Psoas muscle (tissue), 8 donors: ENCODE data around the gene ZMYM1. TPM values are rescaled to one million over a fixed set of nuclear protein-coding genes. Genes with fewer than 3 reads are reported as not detected.
"Not testable (repeated sequence)": the region's sequence is repeated elsewhere in the genome, so short reads cannot be mapped to it uniquely, and the experiment has no call there.

Source experiments
- ATAC-seq, 4 donors: fragments of 200-7000 bp; cut with Tn5 transposase; one replicate each; pipeline ENCODE4 v1.9.1; 2020; ENCODE audit warnings: moderate library complexity in 3 of 4, mild to moderate bottlenecking in 2 of 4
- DNase-seq, 2 donors: peaks; one replicate each; pipeline ENCODE4 v3.0.0-alpha.2; 2020
- H3K27ac ChIP-seq: fragments of 200-600 bp; one replicate; pipeline ENCODE4 v1.8.0; 2022
- H3K27me3 ChIP-seq, 3 donors: fragments of 200-600 bp in 1 of 3; one replicate each; pipeline versions ENCODE4 v1.6.1 to v1.8.0; 2013 to 2022; ENCODE audit warnings: low read length in 2 of 3, mild to moderate bottlenecking in 2 of 3, moderate library complexity in 1 of 3; ENCODE audit not compliant: insufficient read depth in 3 of 3
- H3K36me3 ChIP-seq, 2 donors: fragments of 200-600 bp in 1 of 2; one replicate each; pipeline versions ENCODE4 v1.6.1 to v1.8.0; 2013 to 2022; ENCODE audit warnings: low read depth in 1 of 2, mild to moderate bottlenecking in 1 of 2, moderate library complexity in 1 of 2; ENCODE audit not compliant: insufficient read depth in 1 of 2
- H3K4me1 ChIP-seq: fragments of 200-600 bp; one replicate; pipeline ENCODE4 v1.8.0; 2022
- H3K4me3 ChIP-seq: fragments of 200-600 bp; one replicate; pipeline ENCODE4 v1.8.0; 2022; ENCODE audit warnings: mild to moderate bottlenecking
- H3K9me3 ChIP-seq: fragments of 200-600 bp; one replicate; pipeline ENCODE4 v1.8.0; 2022
- CTCF ChIP-seq: fragments of 200-600 bp; IDR thresholded peaks from one replicate; pipeline ENCODE4 v1.8.0; 2022; ENCODE audit warnings: antibody characterized with exemption
- WGBS, 3 donors: extraction: QIAGEN DNeasy Blood & Tissue Kit; methylation state at CpG; one replicate each; pipeline versions ENCODE4 v1.1.6 to v1.1.7; 2013; 5-methylcytosine and 5-hydroxymethylcytosine counted together
- intact Hi-C, 2 donors: fragments of 100-400 bp; cut with DNase I; formaldehyde crosslinking; loops; one replicate each; pipeline versions ENCODE4 v1.11.0 to v1.14.2; 2022
- polyA plus RNA-seq, 3 donors: library from polyadenylated mRNA; stranded (reverse); fragments of 200-250 nt; gene quantifications; one replicate each; pipeline ENCODE4 v1.2.3, GENCODE V29; 2013
- total RNA-seq, 4 donors: library from RNA; stranded (reverse); fragmentation: NEBNext Ultra II Directional in 2 of 4; extraction: Animal tissue kit (Norgen Biotek cat#: 25700) in 2 of 4; gene quantifications; one replicate each; pipeline versions ENCODE4 v1.2.1 to v1.2.4, GENCODE V29; 2021 to 2023
- donor health status: healthy with polysubstance abuse.
- donor health status: DM: no; HTN: no; CAD: no; lungs with moderate emphysema.
- donor health status: Bipolar disorder and iron deficiency.
- donor health status: healthy.
- donor health status: DM: yes; HTN: yes; CAD: no.
- donor health status: DM: no; HTN: no; CAD: no.
- donor health status: DM: no; HTN: no; CAD: no.
- donor health status: DM: yes; HTN: yes; CAD: no.

Gene ZMYM1
- total and polyA plus RNA-seq, 7 donors = 0.90 to 5.2 (median 3.1) TPM

GRCh38 chr1:35053433-35053832, 25.8 kb upstream of the ZMYM1 start:
- Histone ChIP-seq H3K4me1 (no peaks in the 10 kb centered on the region), H3K4me3 (no peak overlapping the region), H3K9me3 (no peaks in the 10 kb centered on the region), H3K27ac (no peak overlapping the region), H3K27me3 (no peaks in the 10 kb centered on the region), H3K36me3 (no peaks in the 10 kb centered on the region)
- intact Hi-C loops = no loop called here
- WGBS, 3 donors = 87 to 91% (median 90%) methylated on average over 3 of the region's 3 CpGs
- ATAC-seq (no peak), DNase-seq (no peak)
- no peak for TF ChIP-seq CTCF

GRCh38 chr1:35054282-35054681, 24.9 kb upstream of the ZMYM1 start:
- H3K27me3 ChIP-seq, H3K27ac ChIP-seq, ATAC-seq, DNase-seq, H3K4me3 ChIP-seq, H3K9me3 ChIP-seq, intact Hi-C loops, H3K36me3 ChIP-seq, H3K4me1 ChIP-seq: not testable (repeated sequence)
- WGBS, 3 donors = 68 to 80% (median 72%) methylated on average over 3 of the region's 3 CpGs

- H3K27me3 ChIP-seq, intact Hi-C loops, H3K4me1 ChIP-seq, H3K36me3 ChIP-seq, DNase-seq, H3K9me3 ChIP-seq, H3K27ac ChIP-seq, ATAC-seq, H3K4me3 ChIP-seq: not testable (repeated sequence)
- 93 to 94% (median 94%) methylated on average over 7 of the region's 7 CpGs for WGBS, 3 donors
These were observed 20.9 kb upstream of the ZMYM1 start for GRCh38 chr1:35058321-35058720.

- H3K9me3 ChIP-seq = no peaks in the 10 kb centered on the region
- 64 to 89% (median 69%) methylated on average over 2 of the region's 2 CpGs for WGBS, 3 donors
- no peaks in the 10 kb centered on the region for H3K36me3 ChIP-seq
- H3K27me3 ChIP-seq = no peaks in the 10 kb centered on the region
- intact Hi-C loops = no loop called here
- DNase-seq (no peak), ATAC-seq (no peak)
- no peak overlapping the region for H3K27ac ChIP-seq
- TF ChIP-seq CTCF = no peak
- H3K4me1 ChIP-seq = no peaks in the 10 kb centered on the region
- H3K4me3 ChIP-seq = no peak overlapping the region
These were observed 20.2 kb upstream of the ZMYM1 start for GRCh38 chr1:35058988-35059387.

GRCh38 chr1:35062518-35063196, 16.5 kb upstream of the ZMYM1 start:
- DNase-seq (no peak), ATAC-seq (no peak)
- TF ChIP-seq CTCF = no peak
- Histone ChIP-seq H3K4me1 (no peaks in the 10 kb centered on the region), H3K9me3 (no peaks in the 10 kb centered on the region), H3K4me3 (no peak overlapping the region), H3K27me3 (no peaks in the 10 kb centered on the region), H3K36me3 (no peaks in the 10 kb centered on the region), H3K27ac (no peak overlapping the region)
- WGBS, 3 donors = 53 to 59% (median 58%) methylated on average over 4 of the region's 4 CpGs
- intact Hi-C loops = no loop called here

- intact Hi-C loops = no loop called here
- Histone ChIP-seq H3K36me3 (no peaks in the 10 kb centered on the region), H3K4me1 (no peaks in the 10 kb centered on the region), H3K9me3 (no peaks in the 10 kb centered on the region), H3K4me3 (no peak overlapping the region), H3K27me3 (no peaks in the 10 kb centered on the region), H3K27ac (no peak overlapping the region)
- DNase-seq (no peak), ATAC-seq (no peak)
- 76 to 84% (median 84%) methylated on average over 2 of the region's 2 CpGs for WGBS, 3 donors
- TF ChIP-seq CTCF = no peak
These were observed 14.9 kb upstream of the ZMYM1 start for GRCh38 chr1:35064265-35064664.
